ENCODE results near the gene CCDC116.

DNA sequence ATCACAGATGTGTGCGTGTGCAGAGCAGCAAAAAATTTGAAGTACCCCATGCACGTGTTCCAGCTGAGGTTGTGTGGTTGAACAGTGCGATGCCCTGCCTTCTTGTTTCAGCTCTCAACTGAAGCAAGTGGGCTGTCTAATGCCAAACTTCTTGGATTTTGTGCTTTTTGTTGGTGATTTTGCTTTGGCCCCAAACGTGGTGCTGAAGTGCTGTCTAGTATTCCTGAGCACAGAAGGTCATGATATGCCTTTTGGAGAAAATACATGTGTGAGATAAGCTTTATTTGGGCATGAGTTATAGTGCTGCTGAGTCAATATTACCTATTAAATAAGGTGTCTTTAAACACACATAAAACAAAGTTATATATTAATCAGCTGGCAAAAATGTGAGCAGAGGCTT is 16.8 kb upstream of the CCDC116 start:
- TF ChIP-seq POLR2A (IDR thresholded peaks at IDR 0.05; ENCODE audit: low read depth, low read length) (no peak), YY1 (IDR thresholded peaks at IDR 0.05; ENCODE audit: low read depth, low read length) (no peak), ZSCAN29 (IDR thresholded peaks at IDR 0.05) (no peak), RAD51 (IDR thresholded peaks at IDR 0.05) (no peak), RB1 (IDR thresholded peaks at IDR 0.05; ENCODE audit: borderline replicate concordance) (no peak)
- TF ChIP-seq, protein P1, sequence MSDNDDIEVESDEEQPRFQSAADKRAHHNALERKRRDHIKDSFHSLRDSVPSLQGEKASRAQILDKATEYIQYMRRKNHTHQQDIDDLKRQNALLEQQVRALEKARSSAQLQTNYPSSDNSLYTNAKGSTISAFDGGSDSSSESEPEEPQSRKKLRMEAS (IDR thresholded peaks at IDR 0.05; ENCODE audit: low read depth, low read length), result no peak
- TF ChIP-seq, protein P2, sequence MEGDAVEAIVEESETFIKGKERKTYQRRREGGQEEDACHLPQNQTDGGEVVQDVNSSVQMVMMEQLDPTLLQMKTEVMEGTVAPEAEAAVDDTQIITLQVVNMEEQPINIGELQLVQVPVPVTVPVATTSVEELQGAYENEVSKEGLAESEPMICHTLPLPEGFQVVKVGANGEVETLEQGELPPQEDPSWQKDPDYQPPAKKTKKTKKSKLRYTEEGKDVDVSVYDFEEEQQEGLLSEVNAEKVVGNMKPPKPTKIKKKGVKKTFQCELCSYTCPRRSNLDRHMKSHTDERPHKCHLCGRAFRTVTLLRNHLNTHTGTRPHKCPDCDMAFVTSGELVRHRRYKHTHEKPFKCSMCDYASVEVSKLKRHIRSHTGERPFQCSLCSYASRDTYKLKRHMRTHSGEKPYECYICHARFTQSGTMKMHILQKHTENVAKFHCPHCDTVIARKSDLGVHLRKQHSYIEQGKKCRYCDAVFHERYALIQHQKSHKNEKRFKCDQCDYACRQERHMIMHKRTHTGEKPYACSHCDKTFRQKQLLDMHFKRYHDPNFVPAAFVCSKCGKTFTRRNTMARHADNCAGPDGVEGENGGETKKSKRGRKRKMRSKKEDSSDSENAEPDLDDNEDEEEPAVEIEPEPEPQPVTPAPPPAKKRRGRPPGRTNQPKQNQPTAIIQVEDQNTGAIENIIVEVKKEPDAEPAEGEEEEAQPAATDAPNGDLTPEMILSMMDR (IDR thresholded peaks at IDR 0.05 in 2 of 3, conservative IDR thresholded peaks at IDR 0.05 in 1 of 3; ENCODE audit: control insufficient read depth in 2 of 3, extremely low read depth in 1 of 3, insufficient read depth in 1 of 3, low read depth in 3 of 3, low read length in 3 of 3), result no peak
- TF ChIP-seq, protein P3, sequence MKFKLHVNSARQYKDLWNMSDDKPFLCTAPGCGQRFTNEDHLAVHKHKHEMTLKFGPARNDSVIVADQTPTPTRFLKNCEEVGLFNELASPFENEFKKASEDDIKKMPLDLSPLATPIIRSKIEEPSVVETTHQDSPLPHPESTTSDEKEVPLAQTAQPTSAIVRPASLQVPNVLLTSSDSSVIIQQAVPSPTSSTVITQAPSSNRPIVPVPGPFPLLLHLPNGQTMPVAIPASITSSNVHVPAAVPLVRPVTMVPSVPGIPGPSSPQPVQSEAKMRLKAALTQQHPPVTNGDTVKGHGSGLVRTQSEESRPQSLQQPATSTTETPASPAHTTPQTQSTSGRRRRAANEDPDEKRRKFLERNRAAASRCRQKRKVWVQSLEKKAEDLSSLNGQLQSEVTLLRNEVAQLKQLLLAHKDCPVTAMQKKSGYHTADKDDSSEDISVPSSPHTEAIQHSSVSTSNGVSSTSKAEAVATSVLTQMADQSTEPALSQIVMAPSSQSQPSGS (IDR thresholded peaks at IDR 0.05; ENCODE audit: low read length), result no peak
